Measurements from ENCODE around the gene MLLT3.

DNA sequence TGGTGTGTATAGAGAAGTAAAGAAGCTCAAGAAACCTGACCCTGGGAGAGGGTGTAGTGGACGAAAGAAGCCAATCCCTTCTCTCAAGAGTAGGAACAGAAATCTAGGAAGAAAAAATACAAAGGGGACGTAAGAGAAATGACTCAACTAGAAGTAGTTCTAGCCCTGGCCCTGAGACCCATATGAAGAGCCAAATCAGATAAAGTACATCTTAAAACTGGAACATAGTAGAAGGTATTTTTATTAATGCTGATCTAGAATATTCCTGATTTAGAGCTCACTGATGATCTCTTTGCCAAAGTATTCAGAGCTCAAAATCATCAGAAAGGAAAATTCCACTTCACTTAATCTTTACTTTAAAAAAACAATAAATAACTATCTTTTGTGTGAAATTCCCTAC lies 184.8 kb downstream of the MLLT3 start:
- TF ChIP-seq, protein P1, sequence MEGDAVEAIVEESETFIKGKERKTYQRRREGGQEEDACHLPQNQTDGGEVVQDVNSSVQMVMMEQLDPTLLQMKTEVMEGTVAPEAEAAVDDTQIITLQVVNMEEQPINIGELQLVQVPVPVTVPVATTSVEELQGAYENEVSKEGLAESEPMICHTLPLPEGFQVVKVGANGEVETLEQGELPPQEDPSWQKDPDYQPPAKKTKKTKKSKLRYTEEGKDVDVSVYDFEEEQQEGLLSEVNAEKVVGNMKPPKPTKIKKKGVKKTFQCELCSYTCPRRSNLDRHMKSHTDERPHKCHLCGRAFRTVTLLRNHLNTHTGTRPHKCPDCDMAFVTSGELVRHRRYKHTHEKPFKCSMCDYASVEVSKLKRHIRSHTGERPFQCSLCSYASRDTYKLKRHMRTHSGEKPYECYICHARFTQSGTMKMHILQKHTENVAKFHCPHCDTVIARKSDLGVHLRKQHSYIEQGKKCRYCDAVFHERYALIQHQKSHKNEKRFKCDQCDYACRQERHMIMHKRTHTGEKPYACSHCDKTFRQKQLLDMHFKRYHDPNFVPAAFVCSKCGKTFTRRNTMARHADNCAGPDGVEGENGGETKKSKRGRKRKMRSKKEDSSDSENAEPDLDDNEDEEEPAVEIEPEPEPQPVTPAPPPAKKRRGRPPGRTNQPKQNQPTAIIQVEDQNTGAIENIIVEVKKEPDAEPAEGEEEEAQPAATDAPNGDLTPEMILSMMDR (IDR thresholded peaks at IDR 0.05; ENCODE audit: low read length): no peak
- no peak for TF ChIP-seq EZH2phosphoT487 (IDR thresholded peaks at IDR 0.05; ENCODE audit: low read length)

Measured in MM.1S (cell line).